WERI-Rb-1 (cell line): Measurements from ENCODE around the gene SH3TC2.

Experiments used
- DNase-seq: peaks from one replicate; pipeline ENCODE4 v3.0.0-alpha.2; 2020
- H3K27ac ChIP-seq: fragments of 250-450 bp; sonication (Bioruptor Pico); 2 replicates; pipeline ENCODE4 v1.5.1; 2020; ENCODE audit warnings: mild to moderate bottlenecking, moderate library complexity
- H3K27me3 ChIP-seq: fragments of 250-450 bp; sonication (Bioruptor Pico); 2 replicates; pipeline ENCODE4 v1.5.1; 2021; ENCODE audit warnings: mild to moderate bottlenecking, low read depth, moderate library complexity; ENCODE audit not compliant: insufficient read depth, severe bottlenecking
- H3K36me3 ChIP-seq: fragments of 250-450 bp; sonication (Bioruptor Pico); 2 replicates; pipeline ENCODE4 v1.5.1; 2020; ENCODE audit warnings: mild to moderate bottlenecking, moderate library complexity
- H3K4me3 ChIP-seq: 2 replicates; pipeline ENCODE4 v1.5.1; 2011; ENCODE audit warnings: low read depth, mild to moderate bottlenecking, control low read depth, low read length
- H3K9me3 ChIP-seq: fragments of 250-450 bp; sonication (Bioruptor Pico); 2 replicates; pipeline ENCODE4 v1.5.1; 2021; ENCODE audit warnings: mild to moderate bottlenecking, moderate library complexity; ENCODE audit not compliant: severe bottlenecking
- CTCF ChIP-seq: IDR thresholded peaks from 2 replicates; pipeline ENCODE4 v1.5.1; 2011; ENCODE audit warnings: low read depth, mild to moderate bottlenecking, control low read depth, inconsistent platforms, low read length

Gene SH3TC2

DNA sequence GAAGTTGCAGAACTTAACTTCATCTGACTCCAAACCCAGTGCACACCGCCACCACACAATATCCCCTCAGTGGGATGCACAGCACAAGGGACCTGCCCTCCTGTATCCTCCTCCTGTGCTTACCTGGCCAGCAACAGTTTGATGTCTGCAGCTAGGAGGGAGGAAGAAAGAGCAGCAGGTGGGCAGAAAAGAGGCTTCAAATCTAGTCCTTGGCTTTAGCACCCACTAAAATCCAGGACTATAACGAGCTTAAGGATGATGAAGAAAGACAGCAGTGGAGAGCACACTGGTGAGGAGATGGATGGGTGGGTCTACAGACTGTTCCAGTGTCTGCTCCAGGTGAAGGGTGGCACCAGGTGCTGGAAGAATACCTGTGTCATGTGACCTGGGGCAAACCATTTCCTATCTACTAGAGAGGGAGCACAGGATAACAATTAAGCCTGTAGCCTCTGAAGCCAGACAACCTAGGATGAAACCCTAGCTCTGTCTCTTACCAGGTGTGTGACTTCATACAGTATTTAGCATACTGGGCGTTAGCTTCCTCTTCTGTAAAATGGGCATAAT lies 100.0 kb downstream of the SH3TC2 start:
- Histone ChIP-seq H3K4me3 (no peak overlapping the region), H3K9me3 (no peaks in the 10 kb centered on the region)
- TF ChIP-seq CTCF = no peak

DNA sequence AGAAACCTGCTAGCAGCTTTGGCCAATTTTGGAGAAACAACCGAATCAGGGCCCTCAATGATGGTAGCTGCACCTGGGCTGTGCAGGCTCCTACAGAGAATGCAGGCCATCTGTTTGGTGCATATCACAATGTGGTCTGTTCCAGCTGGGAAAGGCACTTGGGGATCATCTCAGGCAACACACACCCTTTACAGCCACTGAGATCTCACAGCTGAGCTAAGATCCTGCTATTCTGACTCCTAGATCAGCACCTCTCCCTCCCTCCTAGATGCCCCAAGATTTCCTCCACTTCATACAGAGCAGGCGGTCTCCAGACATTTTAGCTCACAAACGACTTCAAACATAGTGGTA lies 100.7 kb downstream of the SH3TC2 start:
- TF ChIP-seq CTCF = no peak
- Histone ChIP-seq H3K4me3 (no peak overlapping the region), H3K27ac (no peak overlapping the region), H3K9me3 (no peaks in the 10 kb centered on the region), H3K27me3 (peaks cover 29% of the 10 kb centered on the region), H3K36me3 (no peaks in the 10 kb centered on the region)
- DNase-seq = no peak

More for the DNA sequence above, 100.0 kb downstream of the SH3TC2 start:
- no peak overlapping the region for H3K27ac ChIP-seq
- H3K27me3 ChIP-seq = peaks cover 29% of the 10 kb centered on the region
- no peak for DNase-seq
- H3K36me3 ChIP-seq = no peaks in the 10 kb centered on the region

GRCh38 chr5:148961261-148962199 lies 101.3 kb downstream of the SH3TC2 start:
- no peak overlapping the region for H3K27ac ChIP-seq
- no peak for DNase-seq

GRCh38 chr5:148960070-148960769 lies 102.6 kb downstream of the SH3TC2 start:
- Histone ChIP-seq H3K36me3 (no peaks in the 10 kb centered on the region), H3K9me3 (no peaks in the 10 kb centered on the region), H3K27ac (no peak overlapping the region), H3K27me3 (peaks cover 13% of the 10 kb centered on the region), H3K4me3 (no peak overlapping the region)
- no peak for TF ChIP-seq CTCF
- DNase-seq = no peak

More at GRCh38 chr5:148961261-148962199, 101.3 kb downstream of the SH3TC2 start:
- Histone ChIP-seq H3K9me3 (no peaks in the 10 kb centered on the region), H3K4me3 (no peak overlapping the region), H3K27me3 (peaks cover 24% of the 10 kb centered on the region), H3K36me3 (no peaks in the 10 kb centered on the region)
- TF ChIP-seq CTCF = no peak

- H3K27me3 ChIP-seq = peaks cover 11% of the 10 kb centered on the region
- no peak overlapping the region for H3K27ac ChIP-seq
- no peaks in the 10 kb centered on the region for H3K36me3 ChIP-seq
- H3K4me3 ChIP-seq = no peak overlapping the region
- no peaks in the 10 kb centered on the region for H3K9me3 ChIP-seq
- TF ChIP-seq CTCF = peak; percentile 61
- peak; percentile 43 for DNase-seq
Measured at GRCh38 chr5:148957591-148958202, 105.2 kb downstream of the SH3TC2 start.
